PC-3 (cell line): ENCODE data around the gene ENTPD7.

Source experiments
- CTCF ChIP-seq: fragments of 300-600 bp; sonication (generic); conservative IDR thresholded peaks from 2 replicates; pipeline ENCODE4 v1.5.1; 2017; ENCODE audit warnings: antibody characterized with exemption, low read depth, mild to moderate bottlenecking, low read length
- EZH2 ChIP-seq: fragments of 300-600 bp; sonication (generic); IDR thresholded peaks from one replicate; pipeline ENCODE4 v1.6.1; 2017; ENCODE audit warnings: antibody characterized with exemption, mild to moderate bottlenecking, low read length; ENCODE audit not compliant: unreplicated experiment

- TF ChIP-seq CTCF (no peak), EZH2 (no peak)
These were observed 34.7 kb downstream of the ENTPD7 start for GRCh38 chr10:99693933-99694583.
